ENCODE data around the gene CSNK1G3.

Gene CSNK1G3

DNA sequence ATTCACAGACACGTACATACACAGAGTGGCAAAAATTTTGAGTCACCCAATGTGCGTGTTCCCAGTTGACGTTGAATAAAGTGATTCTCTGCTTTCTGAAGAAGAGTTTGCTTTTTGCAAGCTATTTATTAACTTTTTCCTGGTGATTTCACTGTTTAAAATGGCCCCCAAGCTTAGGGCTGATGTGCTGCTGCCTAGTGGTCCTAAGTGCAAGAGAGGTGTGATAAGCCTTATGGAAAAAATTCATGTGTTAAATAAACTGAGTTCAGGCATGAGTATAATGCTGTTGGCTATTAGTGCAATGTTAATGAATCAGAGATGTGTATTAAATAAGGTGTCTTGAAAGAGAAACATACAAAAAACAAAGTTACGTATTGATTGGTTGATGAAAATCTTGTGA is 16.9 kb downstream of the CSNK1G3 start:
- no peak for TF ChIP-seq ZFX (IDR thresholded peaks at IDR 0.05)
- TF ChIP-seq, protein P1, sequence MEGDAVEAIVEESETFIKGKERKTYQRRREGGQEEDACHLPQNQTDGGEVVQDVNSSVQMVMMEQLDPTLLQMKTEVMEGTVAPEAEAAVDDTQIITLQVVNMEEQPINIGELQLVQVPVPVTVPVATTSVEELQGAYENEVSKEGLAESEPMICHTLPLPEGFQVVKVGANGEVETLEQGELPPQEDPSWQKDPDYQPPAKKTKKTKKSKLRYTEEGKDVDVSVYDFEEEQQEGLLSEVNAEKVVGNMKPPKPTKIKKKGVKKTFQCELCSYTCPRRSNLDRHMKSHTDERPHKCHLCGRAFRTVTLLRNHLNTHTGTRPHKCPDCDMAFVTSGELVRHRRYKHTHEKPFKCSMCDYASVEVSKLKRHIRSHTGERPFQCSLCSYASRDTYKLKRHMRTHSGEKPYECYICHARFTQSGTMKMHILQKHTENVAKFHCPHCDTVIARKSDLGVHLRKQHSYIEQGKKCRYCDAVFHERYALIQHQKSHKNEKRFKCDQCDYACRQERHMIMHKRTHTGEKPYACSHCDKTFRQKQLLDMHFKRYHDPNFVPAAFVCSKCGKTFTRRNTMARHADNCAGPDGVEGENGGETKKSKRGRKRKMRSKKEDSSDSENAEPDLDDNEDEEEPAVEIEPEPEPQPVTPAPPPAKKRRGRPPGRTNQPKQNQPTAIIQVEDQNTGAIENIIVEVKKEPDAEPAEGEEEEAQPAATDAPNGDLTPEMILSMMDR (conservative IDR thresholded peaks at IDR 0.05) = no peak
- H3K27ac ChIP-seq = no peak overlapping the region

DNA sequence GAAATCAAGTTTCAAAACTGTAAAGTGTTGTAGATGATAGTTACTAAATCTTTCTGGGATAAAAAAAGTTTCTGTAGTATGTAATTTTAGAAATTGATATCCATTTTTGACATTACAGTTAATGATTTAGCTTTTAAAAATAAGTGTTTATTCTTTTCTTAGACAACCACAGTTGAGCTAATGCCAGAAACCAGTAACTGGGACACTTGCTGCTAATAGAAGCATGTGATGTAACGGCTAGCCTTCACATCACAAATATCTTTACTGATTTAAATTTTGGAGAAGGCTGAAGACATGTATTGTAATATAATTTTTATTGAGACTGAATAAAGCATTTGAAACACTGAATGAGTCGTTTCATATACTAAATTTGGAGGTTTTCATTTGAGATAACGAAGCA is 18.8 kb downstream of the CSNK1G3 start:
- no peak for TF ChIP-seq ZFX (IDR thresholded peaks at IDR 0.05)
- TF ChIP-seq, protein P1 (conservative IDR thresholded peaks at IDR 0.05) = no peak
- H3K27ac ChIP-seq = no peak overlapping the region

DNA sequence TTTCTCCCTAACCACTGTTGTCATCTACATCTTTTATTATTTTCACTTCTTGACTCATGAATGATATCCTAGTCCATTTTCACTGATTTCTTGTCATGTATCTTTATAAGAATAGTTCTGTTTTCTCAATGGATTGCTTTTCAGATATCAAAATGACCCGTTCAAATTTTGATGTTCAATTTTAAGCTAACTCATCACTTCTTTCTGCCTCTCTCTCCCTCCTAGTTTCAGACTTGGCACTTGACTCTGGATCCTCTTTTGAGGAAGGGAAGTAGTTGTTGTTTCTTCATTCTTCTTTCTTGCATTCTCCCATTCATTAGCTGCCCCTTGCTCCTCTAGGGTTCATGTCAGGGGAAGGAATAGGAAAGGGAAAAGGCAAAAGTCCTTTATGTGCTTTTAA is 23.7 kb downstream of the CSNK1G3 start:
- TF ChIP-seq, protein P1 (conservative IDR thresholded peaks at IDR 0.05) = no peak
- no peak for TF ChIP-seq ZFX (IDR thresholded peaks at IDR 0.05)
- H3K27ac ChIP-seq = no peak overlapping the region

DNA sequence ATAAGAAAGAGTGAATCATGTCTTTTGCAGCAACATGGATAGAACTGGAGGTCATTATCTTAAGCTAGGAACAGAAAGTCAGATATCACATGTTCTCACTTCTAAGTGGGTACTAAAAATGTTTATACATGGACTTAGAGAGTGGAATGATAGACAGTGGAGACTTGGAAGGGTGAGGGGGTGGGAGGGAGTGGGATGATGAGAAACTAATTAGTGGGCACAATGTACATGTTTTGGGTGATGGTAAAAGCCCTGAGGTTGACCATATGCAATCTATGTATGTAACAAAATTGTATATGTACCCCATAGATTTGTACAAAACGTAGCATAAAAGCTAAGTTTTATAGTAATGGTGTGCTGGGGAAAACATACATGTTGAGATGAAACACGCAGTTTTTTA is 25.3 kb downstream of the CSNK1G3 start:
- TF ChIP-seq, protein P1 (conservative IDR thresholded peaks at IDR 0.05) = no peak
- no peak for TF ChIP-seq ZFX (IDR thresholded peaks at IDR 0.05)
- H3K27ac ChIP-seq = no peak overlapping the region

DNA sequence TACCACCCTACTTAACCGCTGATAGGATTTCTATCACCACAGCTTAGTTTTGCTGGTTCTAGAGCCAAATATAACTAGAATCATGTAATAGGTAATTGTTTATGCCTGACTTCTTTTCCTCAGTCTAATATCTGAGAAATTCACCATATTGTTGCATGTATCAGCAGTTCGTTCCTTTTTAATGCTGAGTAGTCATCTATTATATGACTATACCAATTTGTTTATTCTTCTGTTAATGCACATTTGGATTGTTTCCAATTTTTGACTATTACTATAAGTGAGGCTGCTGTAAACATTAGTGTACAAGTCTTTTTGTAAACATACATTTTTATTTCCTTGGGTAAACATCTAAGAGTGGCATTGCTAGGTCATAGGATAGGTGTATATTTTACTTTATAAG is 25.9 kb downstream of the CSNK1G3 start:
- H3K27ac ChIP-seq = no peak overlapping the region
- TF ChIP-seq ZFX (IDR thresholded peaks at IDR 0.05) = no peak
- TF ChIP-seq, protein P1 (conservative IDR thresholded peaks at IDR 0.05) = no peak

DNA sequence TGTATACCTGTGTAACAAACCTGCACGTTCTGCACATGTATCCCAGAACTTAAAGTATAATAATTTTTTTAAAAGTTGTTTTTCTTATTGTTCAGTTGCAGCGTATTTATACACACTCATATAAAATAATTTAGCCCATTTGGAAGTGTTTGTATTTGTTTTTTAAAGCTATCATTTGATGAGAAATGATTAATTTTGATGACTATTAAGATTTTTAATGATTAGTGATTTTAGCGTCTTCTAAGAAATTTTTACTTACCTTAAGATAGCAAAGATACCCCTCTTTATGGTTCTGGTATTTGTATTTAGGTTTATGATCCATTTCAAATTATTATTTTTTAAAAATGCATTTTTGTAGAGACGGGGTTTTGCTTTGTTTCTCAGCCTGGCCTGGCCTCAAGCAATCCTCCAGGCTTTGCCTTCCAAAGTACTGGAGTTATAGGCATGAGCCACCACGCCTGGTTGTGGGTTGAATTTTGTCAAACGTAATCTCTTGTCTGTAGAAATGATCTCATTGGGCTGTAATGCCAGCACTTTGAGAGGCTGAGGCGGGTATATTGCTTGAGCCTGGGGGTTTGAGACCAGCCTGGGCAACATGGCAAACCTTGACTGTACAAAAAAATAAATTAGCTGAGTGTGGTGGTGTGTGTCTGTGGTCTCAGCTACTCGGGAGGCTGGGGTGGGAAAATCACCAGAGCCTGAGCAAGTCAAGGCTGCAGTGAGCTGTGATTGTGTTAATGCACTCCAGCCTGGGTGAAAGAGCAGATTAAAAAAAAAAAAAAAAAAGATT is 26.9 kb downstream of the CSNK1G3 start:
- no peak for TF ChIP-seq ZFX (IDR thresholded peaks at IDR 0.05)
- TF ChIP-seq, protein P1 (conservative IDR thresholded peaks at IDR 0.05) = no peak
- H3K27ac ChIP-seq = no peak overlapping the region

DNA sequence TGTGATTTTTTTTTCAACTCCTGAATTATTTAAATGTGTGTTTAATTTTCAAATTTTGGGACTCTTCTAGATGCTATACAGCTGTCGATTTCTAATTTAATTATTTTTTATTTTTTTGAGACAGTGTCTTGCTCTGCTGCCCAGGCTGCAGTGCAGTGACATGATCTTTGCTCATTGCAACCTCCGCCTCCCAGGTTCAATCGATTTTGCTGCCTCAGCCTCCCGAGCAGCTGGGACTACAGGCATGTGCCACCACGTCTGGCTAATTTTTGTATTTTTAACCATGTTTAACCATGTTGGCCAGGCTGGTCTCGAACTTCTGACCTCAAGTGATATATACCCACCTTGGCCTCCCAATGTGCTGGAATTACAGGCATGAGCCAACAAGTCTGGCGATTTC is 28.6 kb downstream of the CSNK1G3 start:
- no peak overlapping the region for H3K27ac ChIP-seq
- TF ChIP-seq, protein P1 (conservative IDR thresholded peaks at IDR 0.05) = no peak
- TF ChIP-seq ZFX (IDR thresholded peaks at IDR 0.05) = no peak

Measured in C4-2B (cell line).